Stimulated activated CD4-positive, alpha-beta T cell treated with anti-CD3 and anti-CD28 coated beads, Interleukin-4, amount 100 ng/mL, for 48 hours (primary cell): ENCODE results near the gene CEP55.

ENCODE experiments used
- DNase-seq, 2 donors: peaks; one replicate each; pipeline ENCODE4 v3.0.0-alpha.2; 2020; ENCODE audit warnings: low read depth in 2 of 2

Gene CEP55

DNA sequence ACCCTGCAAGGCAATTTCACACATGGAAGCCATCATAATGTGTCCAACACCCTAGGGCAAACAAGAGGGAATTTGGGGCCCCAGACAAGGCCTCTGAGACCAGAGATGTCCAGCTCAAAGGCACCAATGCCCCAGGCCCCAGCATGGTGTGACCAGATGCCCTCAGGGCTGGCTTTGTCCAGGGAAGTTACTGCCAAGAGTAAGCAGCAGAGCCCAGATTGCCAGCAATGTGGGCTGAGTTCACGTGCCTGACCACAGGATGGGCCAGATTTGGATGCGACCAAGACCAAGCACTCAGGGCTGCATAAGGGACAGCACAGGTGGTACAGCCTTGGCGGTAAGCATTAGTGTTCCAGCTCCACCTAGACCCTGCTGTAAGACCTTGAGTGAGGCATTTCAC lies 27.0 kb upstream of the CEP55 start:
- no peak for DNase-seq

DNA sequence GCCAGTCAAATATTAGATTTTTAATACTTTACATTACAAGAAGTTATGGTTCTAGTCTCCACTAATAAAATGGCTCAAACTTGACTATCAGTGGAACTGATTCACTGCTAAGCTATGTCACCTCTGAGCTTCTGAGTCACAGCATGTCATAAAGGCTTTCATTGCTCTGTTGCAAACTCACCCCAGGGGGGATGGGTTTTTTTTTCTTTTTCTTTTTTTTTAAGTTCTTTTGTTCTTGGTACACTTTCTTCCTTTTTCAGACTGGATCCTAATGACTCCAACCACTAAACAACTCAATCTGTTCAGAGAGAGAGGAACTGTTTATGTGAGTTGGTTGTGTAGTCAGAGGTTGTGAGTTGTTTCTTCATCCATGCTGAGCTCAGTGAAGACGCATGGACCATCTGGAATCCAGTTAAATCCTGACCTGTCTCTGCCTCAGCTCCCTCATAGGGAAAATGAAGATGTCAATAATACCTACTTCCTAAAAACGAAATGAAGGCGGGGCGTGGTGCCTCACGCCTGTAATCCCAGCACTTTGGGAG lies 25.2 kb upstream of the CEP55 start:
- DNase-seq = no peak

- no peak for DNase-seq
Measured at GRCh38 chr10:93473161-93473560, 23.3 kb upstream of the CEP55 start.

- DNase-seq = no peak
Measured at GRCh38 chr10:93473804-93474472, 22.5 kb upstream of the CEP55 start.

- DNase-seq = no peak
Measured at GRCh38 chr10:93475227-93475626, 21.2 kb upstream of the CEP55 start.

- DNase-seq = no peak
Measured at GRCh38 chr10:93475871-93476270, 20.5 kb upstream of the CEP55 start.

GRCh38 chr10:93476756-93477155 lies 19.7 kb upstream of the CEP55 start:
- DNase-seq = no peak

GRCh38 chr10:93478873-93479272 lies 17.5 kb upstream of the CEP55 start:
- no peak for DNase-seq

DNA sequence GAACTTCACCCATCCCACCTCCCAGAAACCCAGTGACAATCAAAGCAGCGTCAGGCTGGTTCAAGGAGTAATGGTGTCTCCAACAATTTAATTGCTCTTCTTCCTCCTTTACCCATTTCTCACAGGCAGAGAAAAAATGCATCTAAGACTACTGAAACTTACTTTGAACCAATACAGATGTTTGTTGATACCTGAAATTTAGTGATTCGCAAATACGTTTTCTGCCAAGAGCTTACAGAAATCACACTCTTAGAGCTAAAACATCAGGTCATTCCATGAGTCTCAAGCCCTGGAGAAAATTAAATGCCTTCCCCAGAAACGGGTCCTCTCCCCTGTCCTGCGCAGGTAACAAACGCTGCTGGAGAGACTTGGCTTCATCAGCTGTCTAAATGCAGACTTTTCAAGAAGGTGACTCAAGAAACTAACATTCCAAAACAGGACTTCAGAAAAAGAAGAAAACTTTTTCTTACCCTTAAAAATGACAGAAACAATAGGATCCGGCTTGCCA lies 14.7 kb upstream of the CEP55 start:
- no peak for DNase-seq

DNA sequence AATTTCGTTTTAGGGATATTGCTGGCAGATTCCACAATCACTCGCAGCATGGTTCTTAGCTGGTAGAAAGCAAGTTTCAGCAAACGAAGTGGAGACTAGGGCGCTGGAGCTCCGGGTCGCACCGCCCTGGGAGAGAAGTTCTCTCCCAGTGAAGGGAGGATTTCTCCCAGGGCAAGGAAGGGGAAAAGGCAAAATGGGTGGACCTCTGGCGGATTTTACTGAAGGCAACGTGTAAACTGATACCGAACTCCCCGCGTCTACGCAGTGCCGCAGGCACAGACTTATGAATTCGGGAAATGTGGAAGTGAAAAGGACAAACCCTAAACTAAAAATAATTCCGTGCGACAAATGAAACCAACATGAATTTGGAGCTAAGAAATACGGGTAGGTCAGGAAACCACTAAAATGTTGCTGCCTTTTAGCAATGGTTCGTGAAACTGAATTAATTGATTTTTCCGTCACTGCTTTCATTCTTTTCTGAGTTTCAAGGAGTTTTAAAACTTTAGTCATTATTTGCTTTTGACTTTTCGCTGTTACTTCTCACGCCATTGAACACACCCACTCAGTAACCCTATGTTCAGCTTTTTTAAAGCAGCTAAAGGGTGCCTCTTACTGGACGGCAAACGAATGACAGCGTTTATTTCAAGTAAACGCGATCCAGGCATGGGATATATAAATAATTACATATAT lies 14.1 kb upstream of the CEP55 start, which contains the start of gene MYOF:
Gene MYOF, minus strand, starts transcription at position 190 of the 690 bp plus-strand sequence. Its CDS starts 140 bp downstream, at position 50.
- peak in 1 of 2 donors; percentile 18 for DNase-seq

GRCh38 chr10:93485690-93486089 lies 10.7 kb upstream of the CEP55 start:
- no peak for DNase-seq

DNA sequence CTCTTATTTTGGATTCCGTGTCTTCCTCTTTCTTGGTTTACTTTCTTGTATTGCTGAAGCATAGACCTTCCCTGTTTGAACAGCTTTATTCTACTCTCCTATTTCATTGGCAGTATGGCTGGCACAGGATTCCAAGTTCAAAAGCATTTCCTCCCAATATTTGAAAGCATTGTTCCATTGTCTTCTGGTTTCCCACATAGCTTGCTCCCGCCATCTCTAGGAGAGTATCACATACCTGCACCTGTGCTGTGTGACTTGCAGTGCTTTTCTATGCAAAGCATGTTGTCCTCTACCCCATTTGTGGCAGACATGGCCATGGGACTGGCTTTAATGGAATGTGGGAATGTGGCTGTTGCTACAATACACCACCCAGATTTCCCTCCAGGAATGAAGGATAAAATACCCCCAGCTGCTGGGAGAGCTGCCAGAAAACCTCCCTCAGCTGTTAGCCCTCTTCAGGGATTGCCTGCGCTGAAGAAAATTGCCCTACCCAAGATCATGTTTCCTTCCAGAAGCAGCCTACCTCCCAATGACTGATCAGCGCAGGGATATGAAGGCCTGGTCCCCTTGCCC lies 7.4 kb upstream of the CEP55 start:
- DNase-seq = no peak

DNA sequence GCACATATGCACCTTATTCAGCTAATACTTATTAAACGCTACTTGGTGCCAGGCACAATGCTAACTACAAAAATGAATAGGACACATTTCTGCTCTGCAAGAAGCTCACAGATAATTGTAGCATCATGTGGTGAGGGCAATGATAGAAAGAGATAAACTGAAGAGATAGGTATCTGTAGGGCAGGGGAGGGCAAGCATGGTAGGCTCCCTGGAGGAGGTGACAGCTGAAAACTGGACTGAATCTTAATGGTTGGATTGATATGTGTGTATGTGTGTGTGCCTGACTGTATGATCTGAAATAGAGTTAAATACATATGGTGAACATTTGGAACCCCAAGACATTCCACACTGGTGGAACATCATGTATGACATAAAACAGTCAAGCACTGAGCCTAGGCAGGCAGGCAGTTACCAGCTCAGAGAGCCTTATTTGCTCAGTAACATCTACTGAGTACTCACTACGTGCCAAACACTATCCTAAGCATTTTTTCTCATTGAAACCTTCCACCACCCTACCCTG lies 4.8 kb upstream of the CEP55 start:
- no peak for DNase-seq

- DNase-seq = no peak
Measured at GRCh38 chr10:93493162-93493561, 3.2 kb upstream of the CEP55 start.

DNA sequence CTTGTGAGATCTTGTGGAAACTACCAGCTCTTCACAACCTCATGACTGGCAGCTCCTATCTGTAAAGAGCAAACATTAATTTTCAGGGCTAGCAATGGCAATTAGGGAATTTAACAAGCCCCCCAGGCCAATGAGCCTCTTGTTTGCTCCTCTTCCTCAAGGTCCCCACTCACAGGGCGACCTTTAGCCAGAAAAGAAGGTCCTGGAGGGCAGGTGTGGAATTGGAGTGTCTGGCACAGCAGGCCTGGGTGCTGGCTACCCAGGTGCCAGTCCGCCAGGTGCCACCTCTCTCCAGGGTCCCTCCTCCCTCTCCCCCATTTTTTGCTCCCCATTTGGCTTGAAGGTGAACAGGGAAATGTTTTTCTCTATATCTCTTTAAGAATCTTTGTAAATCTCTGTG lies 1.9 kb upstream of the CEP55 start:
- no peak for DNase-seq

DNA sequence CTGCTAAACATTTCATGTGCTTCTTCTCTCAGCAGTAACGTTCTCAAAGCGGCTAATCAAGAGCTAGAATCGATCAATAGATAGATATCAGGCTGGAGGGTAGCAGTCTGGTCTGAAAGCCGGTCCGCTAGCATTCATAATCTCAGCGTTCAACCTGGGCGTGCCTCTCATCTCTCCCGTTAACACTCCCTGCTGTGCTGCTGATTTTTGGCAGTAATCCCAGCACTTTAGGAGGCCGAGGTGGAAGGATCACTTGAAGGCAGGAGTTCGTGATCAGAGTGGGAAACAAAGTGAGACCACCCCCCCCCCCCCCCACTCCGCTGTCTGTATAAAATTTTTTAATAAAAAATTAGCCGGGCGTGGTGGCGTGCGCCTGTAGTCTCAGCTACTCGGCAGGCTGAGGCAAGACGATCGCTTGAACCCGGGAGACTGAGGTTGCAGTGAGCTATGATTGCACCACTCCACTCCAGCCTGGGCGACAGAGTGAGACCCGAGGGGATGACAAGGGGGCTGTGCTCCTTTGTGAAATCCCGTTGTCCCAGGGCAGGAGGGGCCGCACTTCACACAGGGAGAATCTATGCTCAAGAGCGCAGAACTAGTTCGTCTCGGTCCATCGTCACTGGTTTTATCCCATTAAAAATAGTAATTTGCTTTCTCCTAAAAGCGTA lies 624 bp upstream of the CEP55 start:
- DNase-seq = peak in 1 of 2 donors; percentile 7

DNA sequence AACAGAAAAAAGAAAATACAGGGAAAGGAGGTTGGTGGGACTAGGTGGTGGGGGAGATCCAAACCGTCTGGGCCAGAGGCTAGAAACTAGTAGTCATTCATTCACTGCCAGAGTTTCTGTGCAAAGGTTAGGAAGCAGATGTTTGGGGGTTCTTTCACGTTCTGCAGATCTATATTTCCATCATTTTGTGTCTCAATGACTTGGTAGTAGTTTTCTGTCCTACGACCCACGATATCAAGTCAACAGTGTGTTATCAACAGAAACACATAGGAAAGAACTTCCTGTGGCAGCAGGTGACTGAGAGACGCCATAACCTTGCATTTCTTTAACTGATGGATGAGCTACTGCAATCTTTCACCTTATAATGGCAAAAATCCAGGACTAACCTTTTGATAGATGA lies 1.8 kb downstream of the CEP55 start:
- no peak for DNase-seq

- DNase-seq = no peak
Measured at GRCh38 chr10:93501650-93502049, 5.2 kb downstream of the CEP55 start.

DNA sequence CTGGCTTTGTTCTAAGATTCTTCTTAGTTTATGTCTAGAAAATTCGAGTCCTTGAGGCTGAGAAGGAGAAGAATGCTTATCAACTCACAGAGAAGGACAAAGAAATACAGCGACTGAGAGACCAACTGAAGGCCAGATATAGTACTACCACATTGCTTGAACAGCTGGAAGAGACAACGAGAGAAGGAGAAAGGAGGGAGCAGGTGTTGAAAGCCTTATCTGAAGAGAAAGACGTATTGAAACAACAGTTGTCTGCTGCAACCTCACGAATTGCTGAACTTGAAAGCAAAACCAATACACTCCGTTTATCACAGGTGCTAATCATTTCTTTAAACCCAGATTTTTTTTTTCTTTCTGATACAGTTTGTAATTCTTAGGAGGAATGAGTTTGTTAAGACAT lies 6.7 kb downstream of the CEP55 start:
- DNase-seq = no peak

GRCh38 chr10:93505075-93505474 lies 8.7 kb downstream of the CEP55 start:
- no peak for DNase-seq

DNA sequence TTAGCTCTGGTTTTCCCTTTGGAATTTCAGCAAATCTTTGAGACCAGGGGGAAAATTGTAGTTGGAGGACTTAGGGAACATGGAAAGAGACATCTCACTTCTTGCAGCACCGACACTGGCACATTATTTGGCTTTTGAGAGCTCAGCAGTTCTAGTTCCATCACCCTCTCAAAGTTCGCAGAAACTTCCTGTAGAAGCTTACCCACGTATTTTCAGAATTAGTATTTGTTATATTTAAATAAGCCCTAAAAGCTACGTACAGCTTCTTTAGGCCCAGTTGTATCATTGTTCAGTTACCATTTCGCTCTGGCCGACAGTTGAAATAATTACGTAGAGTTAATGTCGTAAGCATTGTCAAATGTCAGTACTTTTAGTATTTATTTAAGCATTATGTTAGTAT lies 13.4 kb downstream of the CEP55 start:
- DNase-seq = no peak

- no peak for DNase-seq
Measured at GRCh38 chr10:93512565-93512964, 16.2 kb downstream of the CEP55 start.
